GM12878 (cell line): Measurements from ENCODE around the gene FNDC3B. TPM values are rescaled to one million over a fixed set of nuclear protein-coding genes. Genes with fewer than 3 reads are reported as not detected.
A peak's percentile ranks its signal among the peaks of the same experiment; 100 is the strongest.

Experiments
- ATAC-seq: fragments of 200-7000 bp; cut with Tn5 transposase; 3 replicates; pipeline ENCODE4 v1.9.1; 2020; ENCODE audit warnings: mild to moderate bottlenecking, moderate library complexity
- BruUV-seq: library from RNA; stranded (reverse); fragments of 400-500 nt; replicated peaks from 2 replicates; lab custom pipeline; 2021; lab: Mats Ljungman, UMichigan
- CTCF ChIA-PET: fragments of 300-600 bp; sonication (Branson Sonifier 250); formaldehyde crosslinking; extraction: SDS; loops from one replicate; lab custom pipeline; 2021; ENCODE audit warnings: inconsistent platforms; lab: Yijun Ruan, JAX
- POLR2A ChIA-PET: fragments of 350-600 bp; formaldehyde crosslinking; extraction: SDS; loops from one replicate; lab custom pipeline; 2021; ENCODE audit warnings: inconsistent platforms; lab: Charles Lee
- RAD21 ChIA-PET: fragments of 300-600 bp; sonication (Branson Sonifier 250); formaldehyde crosslinking; loops from one replicate; lab custom pipeline; 2023; ENCODE audit warnings: antibody characterized with exemption; ENCODE audit not compliant: unreplicated experiment; lab: Charles Lee
- SMC1A ChIA-PET: fragments of 300-600 bp; sonication (Branson Sonifier 250); formaldehyde crosslinking; loops from one replicate; lab custom pipeline; 2023; ENCODE audit not compliant: unreplicated experiment, uncharacterized antibody; lab: Charles Lee
- DNase-seq: peaks from one replicate; pipeline ENCODE4 v3.0.0-alpha.2; 2011; ENCODE audit warnings: low read depth, low spot score
- FAIRE-seq: peaks from 3 replicates; lab custom pipeline; 2011; peaks lifted over from hg19 to GRCh38; lab: Jason Lieb, UNC
- H2AFZ ChIP-seq: 2 replicates; pipeline ENCODE4 v1.6.0; 2011; ENCODE audit warnings: low read depth, low read length, control low read depth; ENCODE audit not compliant: control insufficient read depth
- H3K27ac ChIP-seq: 2 replicates; pipeline ENCODE4 v1.5.1; 2011; ENCODE audit warnings: control low read depth; ENCODE audit not compliant: control insufficient read depth, insufficient read depth
- H3K27me3 ChIP-seq, 2 experiments: replicated peaks in 1 of 2; 2 replicates each; pipeline versions ENCODE4 v1.6.0 to v1.6.1; 2011; ENCODE audit warnings: low read length in 1 of 2; ENCODE audit not compliant: control insufficient read depth in 2 of 2, insufficient read depth in 2 of 2
- H3K36me3 ChIP-seq, 2 experiments: 2 replicates each; pipeline ENCODE4 v1.5.1; 2011; ENCODE audit warnings: low read length in 1 of 2; ENCODE audit not compliant: control insufficient read depth in 2 of 2, insufficient read depth in 2 of 2
- H3K4me1 ChIP-seq: 2 replicates; pipeline ENCODE4 v1.6.1; 2011; ENCODE audit warnings: mild to moderate bottlenecking, low read length, moderate library complexity, mixed read lengths; ENCODE audit not compliant: control insufficient read depth, insufficient read depth
- H3K4me2 ChIP-seq: 2 replicates; pipeline ENCODE4 v1.6.0; 2011; ENCODE audit warnings: control low read depth; ENCODE audit not compliant: control insufficient read depth, insufficient read depth
- H3K4me3 ChIP-seq: fragments of 200-600 bp; sonication (generic); 2 replicates; pipeline ENCODE4 v1.5.1; 2016
- H3K79me2 ChIP-seq: 2 replicates; pipeline ENCODE4 v1.6.0; 2011; ENCODE audit warnings: low read length; ENCODE audit not compliant: control insufficient read depth, insufficient read depth
- H3K9ac ChIP-seq: 2 replicates; pipeline ENCODE4 v1.8.0; 2011; ENCODE audit warnings: low read length, control low read depth, mixed read lengths; ENCODE audit not compliant: control insufficient read depth, insufficient read depth
- H3K9me3 ChIP-seq: replicated peaks from 3 replicates; pipeline ENCODE4 v1.5.1; 2011; ENCODE audit warnings: mild to moderate bottlenecking, low read length; ENCODE audit not compliant: control insufficient read depth, insufficient read depth
- H4K20me1 ChIP-seq: 2 replicates; pipeline ENCODE4 v1.6.0; 2011; ENCODE audit not compliant: control insufficient read depth, insufficient read depth
- FOXK2 ChIP-seq: fragments of 450-650 bp; IDR thresholded peaks from 2 replicates; pipeline ENCODE4 v1.6.1; 2017; ENCODE audit warnings: mild to moderate bottlenecking, moderate library complexity
- NR2F1 ChIP-seq: fragments of 450-650 bp; conservative IDR thresholded peaks from 2 replicates; pipeline ENCODE4 v1.6.1; 2017; ENCODE audit warnings: mild to moderate bottlenecking
- SMAD1 ChIP-seq: fragments of 450-650 bp; IDR thresholded peaks from 2 replicates; pipeline ENCODE4 v1.6.1; 2018; ENCODE audit warnings: mild to moderate bottlenecking, low read depth; ENCODE audit not compliant: partially characterized antibody
- SPI1 ChIP-seq: IDR thresholded peaks from 2 replicates; pipeline ENCODE4 v1.6.1; 2011; ENCODE audit warnings: low read depth, mild to moderate bottlenecking, low read length, moderate library complexity, borderline replicate concordance; ENCODE audit not compliant: insufficient read depth
- WGBS: methylation state at CpG from one replicate; pipeline ENCODE4 v1.1.6; 2016; ENCODE audit warnings: low lambda C conversion rate; ENCODE audit not compliant: insufficient replicate concordance, insufficient coverage; ENCODE audit errors: missing lambda C conversion rate; 5-methylcytosine and 5-hydroxymethylcytosine counted together
- in situ Hi-C: fragments of 300-500 bp; cut with MboI; formaldehyde crosslinking; loops from 9 replicates; pipeline ENCODE4 v1.14.3; 2018; ENCODE audit warnings: mixed read lengths
- intact Hi-C: fragments of 100-400 bp; cut with micrococcal nuclease; formaldehyde crosslinking; loops from one replicate; pipeline ENCODE4 v1.14.2; 2022; ENCODE audit not compliant: unreplicated experiment
- polyA plus RNA-seq, 11 experiments: library from polyadenylated mRNA; depleted of rRNA in 4 of 11; unstranded in 6 of 11; stranded (reverse) in 5 of 11; fragments of >200 nt; fragmentation: Nextera tagmentation in 4 of 11; fragmentation: Illumina TruSeq in 1 of 11; extraction: Ambion mirVana in 4 of 11; extraction: Trizol in 1 of 11; gene quantifications; 1 replicate in 1 of 11; 2 replicates in 10 of 11; pipeline versions ENCODE4 v1.2.1 to v1.2.3, GENCODE V29; 2011 to 2016; ENCODE audit warnings: inconsistent platforms in 2 of 11, missing spikeins in 2 of 11, low read depth in 1 of 11
- total RNA-seq, 4 experiments: library from RNA; depleted of rRNA in 3 of 4; stranded (reverse); fragments of >200 nt in 3 of 4; fragmentation: Illumina TruSeq in 1 of 4; extraction: Trizol in 1 of 4; gene quantifications; 2 replicates each; pipeline versions ENCODE4 v1.2.1 to v1.2.3, GENCODE V29; 2013 to 2021
- TF ChIP-seq, protein P1 (sequence below): IDR thresholded peaks from 2 replicates; pipeline ENCODE4 v1.6.1; 2012; ENCODE audit warnings: low read length, inconsistent platforms

FNDC3B gene
- total and polyA plus RNA-seq, 10 of the 15 experiments (the other 5 are each of a cell fraction or from before 2014, with no cell fraction given): 7.9 to 35.0 (median 18.5) TPM

DNA sequence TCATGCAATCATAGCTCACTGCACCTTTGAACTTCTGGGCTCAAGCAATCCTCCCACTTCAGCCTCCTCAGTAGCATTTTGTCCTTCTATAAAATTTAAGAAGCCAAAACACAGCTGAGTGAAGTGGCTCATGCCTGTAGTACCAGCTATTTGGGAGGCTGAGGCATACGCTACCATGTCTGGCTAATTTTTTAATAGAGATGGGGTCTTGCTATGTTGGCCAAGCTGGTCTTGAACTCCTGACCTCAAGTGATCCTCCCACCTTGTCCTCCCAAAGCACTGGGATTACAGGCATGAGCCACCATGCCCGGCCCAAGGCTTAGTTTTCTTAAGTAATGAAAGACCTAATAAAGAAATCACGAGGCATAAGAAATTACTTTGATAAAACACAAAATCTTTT, 14.7 kb upstream of the FNDC3B start (continued):
- TF ChIP-seq FOXK2: no peak
- no peak for TF ChIP-seq SMAD1
- TF ChIP-seq SPI1: no peak
- TF ChIP-seq NR2F1: no peak

DNA sequence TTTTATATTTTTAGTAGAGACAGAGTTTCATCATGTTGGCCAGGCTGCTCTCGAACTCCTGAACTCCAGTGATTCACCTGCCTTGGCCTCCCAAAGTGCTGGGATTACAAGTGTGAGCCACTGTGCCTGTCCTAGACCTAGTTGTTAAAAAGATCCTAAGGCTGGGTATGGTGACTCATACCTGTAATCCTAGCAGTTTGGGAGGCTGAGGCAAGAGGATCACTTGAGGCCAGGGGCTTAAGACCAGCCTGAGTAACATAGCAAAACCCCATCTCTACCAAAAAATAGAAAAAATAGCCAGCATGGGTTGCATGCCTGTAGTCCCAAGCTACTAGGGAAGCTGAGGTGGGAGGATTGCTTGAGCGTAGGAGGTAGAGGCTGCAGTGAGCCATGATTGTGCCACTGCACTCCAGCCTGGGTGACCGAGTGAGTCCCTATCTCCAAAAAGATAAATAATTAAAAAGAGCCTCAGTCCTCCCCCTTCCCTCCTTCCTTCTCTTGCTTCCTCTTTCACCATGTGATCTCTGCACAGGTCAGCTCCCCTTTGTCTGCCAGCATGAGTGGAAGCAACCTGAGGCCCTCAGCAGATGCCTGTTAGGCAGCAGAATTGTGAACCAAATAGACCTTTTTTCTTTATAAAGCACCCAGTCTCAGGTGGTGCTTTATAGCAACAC, 9.8 kb upstream of the FNDC3B start:
- Histone ChIP-seq H3K4me3 (no peak overlapping the region), H3K4me1 (no peaks in the 10 kb centered on the region), H3K4me2 (no peak overlapping the region)
- intact Hi-C loops: loop anchor here (10.0 kb wide), 1 partner anchor 185 kb away; the partner anchor contains the start of gene TMEM212
- in situ Hi-C loops: no loop called here
- peak; percentile 59 for ATAC-seq
- TF ChIP-seq FOXK2: no peak
- TF ChIP-seq, protein P1, sequence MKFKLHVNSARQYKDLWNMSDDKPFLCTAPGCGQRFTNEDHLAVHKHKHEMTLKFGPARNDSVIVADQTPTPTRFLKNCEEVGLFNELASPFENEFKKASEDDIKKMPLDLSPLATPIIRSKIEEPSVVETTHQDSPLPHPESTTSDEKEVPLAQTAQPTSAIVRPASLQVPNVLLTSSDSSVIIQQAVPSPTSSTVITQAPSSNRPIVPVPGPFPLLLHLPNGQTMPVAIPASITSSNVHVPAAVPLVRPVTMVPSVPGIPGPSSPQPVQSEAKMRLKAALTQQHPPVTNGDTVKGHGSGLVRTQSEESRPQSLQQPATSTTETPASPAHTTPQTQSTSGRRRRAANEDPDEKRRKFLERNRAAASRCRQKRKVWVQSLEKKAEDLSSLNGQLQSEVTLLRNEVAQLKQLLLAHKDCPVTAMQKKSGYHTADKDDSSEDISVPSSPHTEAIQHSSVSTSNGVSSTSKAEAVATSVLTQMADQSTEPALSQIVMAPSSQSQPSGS: no peak
- TF ChIP-seq, all 136 proteins: peak for 0
- FAIRE-seq (no peak), DNase-seq (no peak)
- RAD21 ChIA-PET: interaction anchor here (1.2 to 1.3 kb wide), 2 partner anchors 125 to 312 kb away, joined by 3 read pairs; no protein-coding TSS in a partner anchor
- 45% methylated on average over 3 of the region's 3 CpGs for WGBS
- CTCF ChIA-PET: interaction anchor here (0.9 to 4.3 kb wide), 2 partner anchors 23 to 312 kb away, joined by 4 to 11 read pairs; no protein-coding TSS in a partner anchor
- H3K9me3 ChIP-seq: no peaks in the 10 kb centered on the region; the same call in 2 of the 3 replicates
- POLR2A ChIA-PET: no interaction called here
- H3K36me3 ChIP-seq: no peaks in the 10 kb centered on the region
- no peaks in the 10 kb centered on the region for H3K79me2 ChIP-seq
- H3K9ac ChIP-seq: no peak overlapping the region
- BruUV-seq: no TSS peak
- no peak overlapping the region for H2AFZ ChIP-seq
- no peaks in the 10 kb centered on the region for H4K20me1 ChIP-seq
- no peak overlapping the region for H3K27ac ChIP-seq
- H3K27me3 ChIP-seq: no peaks in the 10 kb centered on the region
- SMC1A ChIA-PET: interaction anchor here (0.6 to 2.2 kb wide), 2 partner anchors 10 to 496 kb away, joined by 3 to 6 read pairs; no protein-coding TSS in a partner anchor
